ENCODE data around the gene CST9L. TPM values are rescaled to one million over a fixed set of nuclear protein-coding genes. Genes with fewer than 3 reads are reported as not detected.
A peak's percentile ranks its signal among the peaks of the same experiment; 100 is the strongest.

The CST9L gene
- total and polyA plus RNA-seq, 2 of the 13 experiments (the other 11 are each of a cell fraction or from before 2014, with no cell fraction given) = 0.15 TPM; not detected in 1

DNA sequence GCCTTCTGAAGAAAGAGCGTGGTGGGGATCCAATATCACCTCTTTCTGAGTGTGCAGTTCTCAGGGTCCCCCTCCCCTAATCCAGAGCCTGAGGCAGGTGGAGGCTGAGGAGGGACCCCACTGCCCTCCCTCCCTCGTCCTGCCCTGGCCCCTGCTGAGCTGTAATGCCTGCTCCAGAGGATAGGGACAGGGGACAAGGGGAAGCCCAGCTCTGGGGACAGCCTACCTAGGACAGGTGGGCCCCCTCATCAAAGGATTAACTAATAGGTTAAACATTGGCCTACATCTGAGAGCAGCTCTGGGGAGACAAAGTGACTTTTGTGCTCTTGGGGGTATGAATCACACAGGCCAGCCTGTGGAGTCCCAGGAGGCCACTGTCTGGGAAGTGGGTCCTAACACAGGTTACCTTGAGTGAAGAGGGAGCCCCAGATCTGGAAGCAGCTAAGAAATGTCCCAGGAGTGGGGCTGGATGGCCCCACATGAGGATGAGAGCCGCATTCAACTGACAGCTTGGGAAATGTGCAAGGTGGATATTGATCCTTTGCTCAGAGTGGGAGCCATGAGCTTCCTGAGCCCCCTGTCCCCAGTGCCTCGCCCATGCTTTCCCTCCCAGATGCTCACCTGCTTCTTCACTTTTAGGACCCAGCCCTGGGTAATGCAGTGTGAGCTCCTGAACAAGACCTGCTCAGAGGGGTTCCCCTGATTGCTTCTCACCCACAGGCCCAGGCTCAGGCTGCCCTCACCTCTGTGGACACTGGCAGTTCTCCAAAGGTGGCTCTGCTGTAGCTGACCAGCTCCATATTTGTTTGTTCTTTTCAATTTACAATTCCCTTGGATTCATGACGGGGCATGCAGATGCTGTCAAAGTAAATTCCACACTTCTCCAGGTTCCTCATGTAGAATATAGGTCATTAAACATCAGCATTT is 17.8 kb upstream of the CST9L start (continued):
- TF ChIP-seq, protein P1, sequence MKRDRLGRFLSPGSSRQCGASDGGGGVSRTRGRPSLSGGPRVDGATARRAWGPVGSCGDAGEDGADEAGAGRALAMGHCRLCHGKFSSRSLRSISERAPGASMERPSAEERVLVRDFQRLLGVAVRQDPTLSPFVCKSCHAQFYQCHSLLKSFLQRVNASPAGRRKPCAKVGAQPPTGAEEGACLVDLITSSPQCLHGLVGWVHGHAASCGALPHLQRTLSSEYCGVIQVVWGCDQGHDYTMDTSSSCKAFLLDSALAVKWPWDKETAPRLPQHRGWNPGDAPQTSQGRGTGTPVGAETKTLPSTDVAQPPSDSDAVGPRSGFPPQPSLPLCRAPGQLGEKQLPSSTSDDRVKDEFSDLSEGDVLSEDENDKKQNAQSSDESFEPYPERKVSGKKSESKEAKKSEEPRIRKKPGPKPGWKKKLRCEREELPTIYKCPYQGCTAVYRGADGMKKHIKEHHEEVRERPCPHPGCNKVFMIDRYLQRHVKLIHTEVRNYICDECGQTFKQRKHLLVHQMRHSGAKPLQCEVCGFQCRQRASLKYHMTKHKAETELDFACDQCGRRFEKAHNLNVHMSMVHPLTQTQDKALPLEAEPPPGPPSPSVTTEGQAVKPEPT (CRISPR knock-in tag; IDR thresholded peaks at IDR 0.05; ENCODE audit: low read depth) = peak; percentile 16; the same call in 1 of the 2 replicates
- TF ChIP-seq EP300 (IDR thresholded peaks at IDR 0.05; ENCODE audit: low read depth in 2 of 2, low read length in 2 of 2) = peak in 1 of 2 experiments; percentile 93; a peak in 3 of 4 replicates
- TF ChIP-seq EP300 (CRISPR knock-in tag; IDR thresholded peaks at IDR 0.05; ENCODE audit: borderline replicate concordance) = peak; percentile 73; the same call in 1 of the 2 replicates
- TF ChIP-seq SALL1 (CRISPR knock-in tag; IDR thresholded peaks at IDR 0.05) = peak; percentile 74
- TF ChIP-seq, protein P2, sequence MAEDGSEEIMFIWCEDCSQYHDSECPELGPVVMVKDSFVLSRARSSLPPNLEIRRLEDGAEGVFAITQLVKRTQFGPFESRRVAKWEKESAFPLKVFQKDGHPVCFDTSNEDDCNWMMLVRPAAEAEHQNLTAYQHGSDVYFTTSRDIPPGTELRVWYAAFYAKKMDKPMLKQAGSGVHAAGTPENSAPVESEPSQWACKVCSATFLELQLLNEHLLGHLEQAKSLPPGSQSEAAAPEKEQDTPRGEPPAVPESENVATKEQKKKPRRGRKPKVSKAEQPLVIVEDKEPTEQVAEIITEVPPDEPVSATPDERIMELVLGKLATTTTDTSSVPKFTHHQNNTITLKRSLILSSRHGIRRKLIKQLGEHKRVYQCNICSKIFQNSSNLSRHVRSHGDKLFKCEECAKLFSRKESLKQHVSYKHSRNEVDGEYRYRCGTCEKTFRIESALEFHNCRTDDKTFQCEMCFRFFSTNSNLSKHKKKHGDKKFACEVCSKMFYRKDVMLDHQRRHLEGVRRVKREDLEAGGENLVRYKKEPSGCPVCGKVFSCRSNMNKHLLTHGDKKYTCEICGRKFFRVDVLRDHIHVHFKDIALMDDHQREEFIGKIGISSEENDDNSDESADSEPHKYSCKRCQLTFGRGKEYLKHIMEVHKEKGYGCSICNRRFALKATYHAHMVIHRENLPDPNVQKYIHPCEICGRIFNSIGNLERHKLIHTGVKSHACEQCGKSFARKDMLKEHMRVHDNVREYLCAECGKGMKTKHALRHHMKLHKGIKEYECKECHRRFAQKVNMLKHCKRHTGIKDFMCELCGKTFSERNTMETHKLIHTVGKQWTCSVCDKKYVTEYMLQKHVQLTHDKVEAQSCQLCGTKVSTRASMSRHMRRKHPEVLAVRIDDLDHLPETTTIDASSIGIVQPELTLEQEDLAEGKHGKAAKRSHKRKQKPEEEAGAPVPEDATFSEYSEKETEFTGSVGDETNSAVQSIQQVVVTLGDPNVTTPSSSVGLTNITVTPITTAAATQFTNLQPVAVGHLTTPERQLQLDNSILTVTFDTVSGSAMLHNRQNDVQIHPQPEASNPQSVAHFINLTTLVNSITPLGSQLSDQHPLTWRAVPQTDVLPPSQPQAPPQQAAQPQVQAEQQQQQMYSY (CRISPR knock-in tag; IDR thresholded peaks at IDR 0.05) = no peak
- TF ChIP-seq HDAC1 (CRISPR knock-in tag; IDR thresholded peaks at IDR 0.05) = peak; percentile 68
- TF ChIP-seq, protein P3, sequence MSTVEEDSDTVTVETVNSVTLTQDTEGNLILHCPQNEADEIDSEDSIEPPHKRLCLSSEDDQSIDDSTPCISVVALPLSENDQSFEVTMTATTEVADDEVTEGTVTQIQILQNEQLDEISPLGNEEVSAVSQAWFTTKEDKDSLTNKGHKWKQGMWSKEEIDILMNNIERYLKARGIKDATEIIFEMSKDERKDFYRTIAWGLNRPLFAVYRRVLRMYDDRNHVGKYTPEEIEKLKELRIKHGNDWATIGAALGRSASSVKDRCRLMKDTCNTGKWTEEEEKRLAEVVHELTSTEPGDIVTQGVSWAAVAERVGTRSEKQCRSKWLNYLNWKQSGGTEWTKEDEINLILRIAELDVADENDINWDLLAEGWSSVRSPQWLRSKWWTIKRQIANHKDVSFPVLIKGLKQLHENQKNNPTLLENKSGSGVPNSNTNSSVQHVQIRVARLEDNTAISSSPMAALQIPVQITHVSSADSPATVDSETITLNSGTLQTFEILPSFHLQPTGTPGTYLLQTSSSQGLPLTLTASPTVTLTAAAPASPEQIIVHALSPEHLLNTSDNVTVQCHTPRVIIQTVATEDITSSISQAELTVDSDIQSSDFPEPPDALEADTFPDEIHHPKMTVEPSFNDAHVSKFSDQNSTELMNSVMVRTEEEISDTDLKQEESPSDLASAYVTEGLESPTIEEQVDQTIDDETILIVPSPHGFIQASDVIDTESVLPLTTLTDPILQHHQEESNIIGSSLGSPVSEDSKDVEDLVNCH (CRISPR knock-in tag; IDR thresholded peaks at IDR 0.05) = no peak
- no peak for TF ChIP-seq THYN1 (CRISPR knock-in tag; IDR thresholded peaks at IDR 0.05; ENCODE audit: borderline replicate concordance, low read depth)
- TF ChIP-seq, protein P4, sequence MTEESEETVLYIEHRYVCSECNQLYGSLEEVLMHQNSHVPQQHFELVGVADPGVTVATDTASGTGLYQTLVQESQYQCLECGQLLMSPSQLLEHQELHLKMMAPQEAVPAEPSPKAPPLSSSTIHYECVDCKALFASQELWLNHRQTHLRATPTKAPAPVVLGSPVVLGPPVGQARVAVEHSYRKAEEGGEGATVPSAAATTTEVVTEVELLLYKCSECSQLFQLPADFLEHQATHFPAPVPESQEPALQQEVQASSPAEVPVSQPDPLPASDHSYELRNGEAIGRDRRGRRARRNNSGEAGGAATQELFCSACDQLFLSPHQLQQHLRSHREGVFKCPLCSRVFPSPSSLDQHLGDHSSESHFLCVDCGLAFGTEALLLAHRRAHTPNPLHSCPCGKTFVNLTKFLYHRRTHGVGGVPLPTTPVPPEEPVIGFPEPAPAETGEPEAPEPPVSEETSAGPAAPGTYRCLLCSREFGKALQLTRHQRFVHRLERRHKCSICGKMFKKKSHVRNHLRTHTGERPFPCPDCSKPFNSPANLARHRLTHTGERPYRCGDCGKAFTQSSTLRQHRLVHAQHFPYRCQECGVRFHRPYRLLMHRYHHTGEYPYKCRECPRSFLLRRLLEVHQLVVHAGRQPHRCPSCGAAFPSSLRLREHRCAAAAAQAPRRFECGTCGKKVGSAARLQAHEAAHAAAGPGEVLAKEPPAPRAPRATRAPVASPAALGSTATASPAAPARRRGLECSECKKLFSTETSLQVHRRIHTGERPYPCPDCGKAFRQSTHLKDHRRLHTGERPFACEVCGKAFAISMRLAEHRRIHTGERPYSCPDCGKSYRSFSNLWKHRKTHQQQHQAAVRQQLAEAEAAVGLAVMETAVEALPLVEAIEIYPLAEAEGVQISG (CRISPR knock-in tag; IDR thresholded peaks at IDR 0.05) = no peak; the same call in 1 of the 2 replicates
- peak; percentile 11; the same call in 1 of the 2 replicates for TF ChIP-seq ARNT2 (CRISPR knock-in tag; IDR thresholded peaks at IDR 0.05; ENCODE audit: low read depth)
- TF ChIP-seq HNRNPL (IDR thresholded peaks at IDR 0.05; ENCODE audit: low read depth, low read length) = 0 out of 2 replicates have a peak, but pooled peaks have one; percentile 21
- TF ChIP-seq ZNF572 (CRISPR knock-in tag; IDR thresholded peaks at IDR 0.05) = 0 out of 2 replicates have a peak, but pooled peaks have one; percentile 60
- peak; percentile 69 for TF ChIP-seq XRCC5 (optimal IDR thresholded peaks at IDR 0.05; ENCODE audit: low read length)
- TF ChIP-seq ZNF549 (CRISPR knock-in tag; IDR thresholded peaks at IDR 0.05) = no peak
- TF ChIP-seq ZSCAN30 (CRISPR knock-in tag; IDR thresholded peaks at IDR 0.05) = no peak
- no peak for TF ChIP-seq SCMH1 (CRISPR knock-in tag; IDR thresholded peaks at IDR 0.05; ENCODE audit: borderline replicate concordance)
- TF ChIP-seq KDM3A (CRISPR knock-in tag; IDR thresholded peaks at IDR 0.05; ENCODE audit: low read depth) = 0 out of 2 replicates have a peak, but pooled peaks have one; percentile 47
